Neural cell (in vitro differentiated cells): ENCODE results near the gene LIG3.

Source experiments
- EP300 ChIP-seq: fragments of 450-650 bp; conservative IDR thresholded peaks from 2 replicates; pipeline ENCODE4 v1.6.1; 2014; ENCODE audit warnings: antibody characterized with exemption, mild to moderate bottlenecking, moderate library complexity; ENCODE audit not compliant: poor library complexity, severe bottlenecking
- TF ChIP-seq, protein P1 (sequence below): fragments of 450-650 bp; IDR thresholded peaks from 2 replicates; pipeline ENCODE4 v1.5.1; 2014; ENCODE audit warnings: antibody characterized with exemption, mild to moderate bottlenecking, moderate library complexity; ENCODE audit not compliant: poor library complexity, severe bottlenecking

DNA sequence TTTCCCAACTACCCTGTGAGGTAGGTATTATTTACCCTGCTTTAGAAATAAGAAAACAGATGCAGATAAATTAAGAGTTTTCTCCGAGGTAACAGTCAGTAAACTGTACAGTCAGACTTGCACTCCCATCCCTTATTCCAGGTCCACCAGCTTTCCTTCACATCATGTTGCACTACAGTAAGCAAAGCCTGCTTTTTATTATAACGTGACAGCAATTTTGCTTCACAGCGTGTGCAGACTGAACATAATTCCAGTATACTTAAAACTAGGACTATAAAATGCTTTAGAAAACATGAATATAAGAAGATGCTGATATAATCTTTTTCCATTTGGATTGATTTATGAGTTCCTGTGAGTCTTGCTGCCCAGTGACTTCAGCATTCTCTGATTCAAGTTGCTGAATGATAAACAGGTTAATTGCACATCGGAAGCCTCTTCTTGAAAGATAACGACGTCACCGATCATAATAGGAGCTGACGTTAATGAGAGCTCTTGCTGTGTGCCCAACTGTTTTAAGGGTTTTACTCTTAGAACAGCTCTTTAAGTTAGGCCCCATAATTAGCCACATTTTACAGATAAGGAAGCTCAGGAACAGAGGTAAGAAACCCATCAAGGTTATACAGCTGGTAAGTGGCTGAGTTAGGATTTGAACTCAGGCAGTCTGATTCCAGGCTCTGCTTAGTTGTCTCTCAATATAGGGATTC is 1.4 kb downstream of the LIG3 start:
- TF ChIP-seq, protein P1, sequence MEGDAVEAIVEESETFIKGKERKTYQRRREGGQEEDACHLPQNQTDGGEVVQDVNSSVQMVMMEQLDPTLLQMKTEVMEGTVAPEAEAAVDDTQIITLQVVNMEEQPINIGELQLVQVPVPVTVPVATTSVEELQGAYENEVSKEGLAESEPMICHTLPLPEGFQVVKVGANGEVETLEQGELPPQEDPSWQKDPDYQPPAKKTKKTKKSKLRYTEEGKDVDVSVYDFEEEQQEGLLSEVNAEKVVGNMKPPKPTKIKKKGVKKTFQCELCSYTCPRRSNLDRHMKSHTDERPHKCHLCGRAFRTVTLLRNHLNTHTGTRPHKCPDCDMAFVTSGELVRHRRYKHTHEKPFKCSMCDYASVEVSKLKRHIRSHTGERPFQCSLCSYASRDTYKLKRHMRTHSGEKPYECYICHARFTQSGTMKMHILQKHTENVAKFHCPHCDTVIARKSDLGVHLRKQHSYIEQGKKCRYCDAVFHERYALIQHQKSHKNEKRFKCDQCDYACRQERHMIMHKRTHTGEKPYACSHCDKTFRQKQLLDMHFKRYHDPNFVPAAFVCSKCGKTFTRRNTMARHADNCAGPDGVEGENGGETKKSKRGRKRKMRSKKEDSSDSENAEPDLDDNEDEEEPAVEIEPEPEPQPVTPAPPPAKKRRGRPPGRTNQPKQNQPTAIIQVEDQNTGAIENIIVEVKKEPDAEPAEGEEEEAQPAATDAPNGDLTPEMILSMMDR = no peak
- no peak for TF ChIP-seq EP300
